Measurements from ENCODE around the gene ZNF30.
"Not testable (repeated sequence)": the region's sequence is repeated elsewhere in the genome, so short reads cannot be mapped to it uniquely, and the experiment has no call there.

ZNF30 gene

GRCh38 chr19:34926685-34927375 lies at the start of gene ZNF30:
TSS of gene ZNF30 (plus strand) at chr19:34926903. CDS start at chr19:34929948, 3,045 bp downstream.
- DNase-seq, result peak; percentile 85

DNA sequence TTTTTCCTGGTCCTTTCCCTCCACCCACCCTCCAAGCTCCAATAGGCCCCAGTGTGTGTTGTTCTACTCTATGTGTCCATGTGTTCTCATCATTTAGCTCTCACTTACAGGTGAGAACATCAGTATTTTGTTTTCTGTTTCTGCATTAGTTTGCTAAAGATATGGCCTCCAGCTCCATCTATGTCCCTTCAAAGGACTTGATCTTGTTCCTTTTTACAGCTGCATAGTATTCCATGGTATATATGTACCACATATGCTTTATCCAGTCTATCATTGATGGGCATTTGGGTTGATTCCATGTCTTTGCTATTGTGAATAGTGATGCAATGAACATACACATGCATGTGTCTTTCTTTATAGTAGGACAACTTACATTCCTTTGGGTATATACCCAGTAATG lies 47.1 kb upstream of the ZNF30 start:
- DNase-seq, result no peak

DNA sequence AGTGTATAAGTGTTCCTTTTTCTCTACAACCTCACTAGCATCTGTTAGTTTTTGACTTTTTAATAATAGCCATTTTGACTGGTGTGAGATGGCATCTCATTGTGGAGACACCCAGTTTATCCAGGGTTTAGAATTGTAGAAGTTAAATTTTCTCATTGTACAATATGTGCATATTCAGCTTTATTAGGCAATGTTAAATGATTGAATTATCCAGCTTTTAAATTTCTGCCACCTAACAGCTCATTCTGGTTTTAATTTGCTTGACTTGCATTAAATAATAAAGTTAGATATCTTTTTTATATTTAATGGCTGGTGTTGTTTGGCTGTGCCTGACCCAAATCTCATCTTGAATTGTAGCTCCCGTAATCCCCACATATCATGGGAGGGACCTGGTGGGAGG lies 46.7 kb upstream of the ZNF30 start:
- DNase-seq, result no peak

GRCh38 chr19:34881982-34882381 lies 44.7 kb upstream of the ZNF30 start:
- no peak for DNase-seq

DNA sequence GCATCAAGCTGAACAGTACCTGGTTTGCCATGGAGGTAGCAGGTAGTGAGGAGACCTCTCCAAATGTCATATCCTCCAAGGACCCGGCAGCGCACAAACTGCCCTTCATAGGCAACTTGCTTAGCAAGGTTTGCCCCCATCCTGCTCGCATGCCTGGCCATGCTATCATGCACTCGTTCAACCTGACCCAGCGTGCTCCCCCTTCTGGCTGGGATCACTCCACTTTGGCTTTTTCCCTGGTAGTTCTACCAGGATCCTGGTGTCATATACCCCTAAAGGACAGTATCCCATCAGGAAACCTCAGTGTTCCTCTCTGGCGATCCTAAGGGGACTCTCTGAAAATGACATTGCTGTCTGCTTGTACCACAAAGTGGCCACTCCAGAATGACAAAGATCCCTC lies 38.6 kb upstream of the ZNF30 start:
- no peak for DNase-seq

- no peak for DNase-seq
These were observed 26.5 kb upstream of the ZNF30 start for GRCh38 chr19:34900245-34900644.

- DNase-seq, result no peak
These were observed 21.8 kb upstream of the ZNF30 start for GRCh38 chr19:34904664-34905527.

GRCh38 chr19:34910770-34911169 lies 15.9 kb upstream of the ZNF30 start:
- DNase-seq, result no peak

GRCh38 chr19:34917144-34917543 lies 9.6 kb upstream of the ZNF30 start:
- DNase-seq, result not testable (repeated sequence)

DNA sequence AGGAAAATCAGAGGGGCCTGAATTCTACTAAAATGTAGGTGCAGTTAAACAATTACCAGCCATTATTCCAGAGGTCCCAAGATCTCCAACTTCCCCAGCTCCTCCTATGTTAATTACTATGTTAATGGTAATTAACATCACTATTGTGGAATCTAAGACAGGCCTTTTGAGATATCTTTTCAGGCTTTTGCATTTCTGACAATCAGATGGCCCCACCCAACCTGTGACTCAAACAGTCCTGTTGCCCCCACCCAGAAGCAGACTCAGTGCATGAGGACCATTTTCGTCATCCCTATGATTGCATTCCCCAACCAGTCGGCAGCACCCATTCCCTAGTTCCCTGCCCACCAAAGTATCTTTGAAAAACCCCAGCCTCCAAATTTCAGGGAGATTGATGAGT lies 8.5 kb upstream of the ZNF30 start:
- no peak for DNase-seq

GRCh38 chr19:34920090-34920786 lies 6.5 kb upstream of the ZNF30 start:
- DNase-seq, result not testable (repeated sequence)

GRCh38 chr19:34925278-34925855 lies 1.3 kb upstream of the ZNF30 start:
- DNase-seq, result no peak

- no peak for DNase-seq
These were observed 380 bp upstream of the ZNF30 start for GRCh38 chr19:34926361-34926684.

DNA sequence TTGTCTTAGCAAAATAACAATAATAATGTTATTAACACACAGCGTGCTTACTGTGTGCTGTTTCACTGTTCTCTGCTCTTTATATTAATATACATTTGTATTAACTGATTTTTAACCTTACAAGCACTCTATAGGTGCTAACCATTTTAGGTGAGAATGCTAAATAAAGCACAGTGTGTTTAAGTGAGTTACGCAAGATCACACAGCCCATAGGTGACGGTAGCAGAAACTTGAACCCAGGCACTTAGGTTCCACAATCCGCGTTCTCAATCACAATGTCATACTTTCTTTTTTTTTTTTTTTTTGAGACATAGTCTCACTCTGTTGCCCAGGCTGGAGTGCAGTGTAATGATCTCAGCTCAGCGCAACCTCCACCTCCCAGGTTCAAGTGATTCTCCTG lies 5.8 kb downstream of the ZNF30 start:
- DNase-seq, result no peak

DNA sequence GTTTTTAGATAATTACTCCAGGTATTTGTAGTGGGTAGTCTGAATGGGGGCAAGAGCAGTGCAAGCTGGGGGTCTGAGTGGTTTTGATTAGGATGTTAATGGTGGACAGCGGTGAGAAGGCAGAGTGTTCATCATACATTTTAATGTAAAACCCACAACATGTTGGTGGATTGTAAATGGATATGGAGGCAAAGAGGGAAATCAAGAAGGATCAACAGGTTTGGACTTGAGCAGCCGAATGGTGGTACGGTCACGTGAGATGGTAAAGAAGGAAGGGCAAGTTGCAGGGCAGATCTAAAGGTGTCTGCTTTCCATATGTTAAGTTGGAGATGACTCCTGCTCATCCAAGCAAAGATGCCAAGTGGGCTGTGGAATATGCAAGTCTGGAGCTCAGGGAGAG lies 9.5 kb downstream of the ZNF30 start:
- DNase-seq, result no peak

- DNase-seq, result no peak
These were observed 12.2 kb downstream of the ZNF30 start for GRCh38 chr19:34938886-34939285.

DNA sequence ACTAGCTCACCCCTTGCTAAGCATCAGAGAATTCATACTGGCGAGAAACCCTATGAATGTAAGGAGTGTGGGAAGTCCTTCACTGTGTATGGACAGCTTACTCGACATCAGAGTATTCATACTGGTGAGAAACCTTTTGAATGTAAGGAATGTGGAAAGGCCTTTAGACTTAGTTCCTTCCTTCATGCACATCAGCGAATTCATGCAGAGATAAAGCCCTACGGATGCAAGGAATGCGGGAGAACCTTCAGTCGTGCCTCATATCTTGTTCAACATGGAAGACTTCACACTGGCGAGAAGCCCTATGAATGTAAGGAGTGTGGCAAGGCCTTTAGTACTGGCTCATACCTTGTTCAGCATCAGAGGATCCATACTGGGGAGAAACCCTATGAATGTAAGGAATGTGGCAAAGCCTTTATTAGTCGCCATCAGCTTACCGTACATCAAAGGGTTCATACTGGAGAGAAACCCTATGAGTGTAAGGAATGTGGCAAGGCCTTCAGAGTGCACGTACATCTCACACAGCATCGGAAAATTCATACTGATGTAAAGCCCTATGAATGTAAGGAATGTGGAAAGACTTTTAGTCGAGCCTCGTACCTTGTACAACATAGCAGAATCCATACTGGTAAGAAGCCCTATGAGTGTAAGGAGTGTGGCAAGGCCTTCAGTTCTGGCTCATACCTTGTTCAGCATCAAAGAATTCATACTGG lies 17.3 kb downstream of the ZNF30 start:
- no peak for DNase-seq

DNA sequence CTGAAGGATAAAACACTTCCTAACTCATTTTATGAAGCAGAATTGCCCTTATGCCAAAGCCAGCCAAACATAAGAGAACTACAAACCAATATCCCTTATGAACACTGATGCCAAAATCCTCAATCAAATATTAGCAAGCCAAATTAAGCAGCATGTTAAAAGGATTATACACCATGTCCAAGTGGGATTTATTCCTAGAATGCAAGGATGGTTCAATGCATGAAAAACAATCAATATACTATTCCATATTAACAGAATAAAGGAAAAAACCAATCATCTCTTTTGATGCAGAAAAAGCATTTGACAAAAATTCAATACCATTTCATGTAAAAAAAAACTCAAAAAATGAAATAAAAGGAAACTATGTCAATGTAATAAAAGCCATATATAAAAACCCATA lies 26.4 kb downstream of the ZNF30 start:
- no peak for DNase-seq

DNA sequence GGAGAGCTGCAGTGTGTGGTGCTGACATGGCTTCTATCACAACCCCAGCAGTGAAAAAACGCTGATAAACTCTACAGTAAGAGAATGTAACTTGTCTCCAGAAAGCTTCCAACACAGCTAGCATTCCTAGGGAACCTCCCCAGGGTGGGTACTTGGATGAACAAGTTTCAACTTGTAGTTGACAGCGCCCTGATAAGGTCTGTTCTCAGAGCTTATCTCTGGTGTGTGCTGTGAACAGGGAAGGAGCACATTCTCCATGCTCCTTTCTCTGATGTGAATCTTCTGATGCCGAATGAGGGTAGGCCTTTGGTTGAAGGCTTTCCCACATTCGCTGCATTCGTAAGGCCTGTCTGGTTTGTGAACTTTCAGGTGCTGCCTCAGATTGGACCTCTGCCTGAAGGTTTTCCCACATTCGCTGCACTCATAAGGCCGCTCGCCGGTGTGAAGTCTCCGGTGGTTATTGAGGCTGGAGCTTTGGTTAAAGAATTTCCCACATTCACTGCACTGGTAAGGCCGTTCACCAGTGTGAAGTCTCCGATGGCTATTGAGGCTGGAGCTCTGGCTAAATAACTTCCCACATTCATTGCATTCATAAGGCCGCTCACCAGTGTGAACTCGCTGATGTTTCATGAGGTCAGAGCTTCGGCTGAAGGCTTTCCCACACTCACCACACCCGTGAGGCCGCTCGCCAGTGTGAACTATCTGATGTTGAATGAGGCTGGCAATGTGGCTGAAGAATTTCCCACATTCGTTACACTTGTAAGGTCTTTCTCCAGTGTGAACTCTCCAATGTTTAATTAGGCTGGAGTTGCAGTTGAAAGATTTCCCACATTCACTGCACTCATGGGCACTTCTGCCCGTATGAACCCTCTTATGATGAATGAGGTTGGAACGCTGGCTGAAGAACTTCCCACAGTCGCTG lies 31.4 kb downstream of the ZNF30 start:
- DNase-seq, result no peak

GRCh38 chr19:34959021-34959420 lies 32.3 kb downstream of the ZNF30 start:
- no peak for DNase-seq

- DNase-seq, result no peak
These were observed 33.6 kb downstream of the ZNF30 start for GRCh38 chr19:34960103-34960805.
